Activated CD4-positive, CD25-positive, alpha-beta regulatory T cell treated with anti-CD3 and anti-CD28 coated beads, Interleukin-2, amount 50 U/mL, for 16 hours (primary cell): Measurements from ENCODE around the gene SOX12.
A peak's percentile ranks its signal among the peaks of the same experiment; 100 is the strongest.
"Not testable (repeated sequence)": the region's sequence is repeated elsewhere in the genome, so short reads cannot be mapped to it uniquely, and the experiment has no call there.

ENCODE experiments used
- DNase-seq: peaks from one replicate; pipeline ENCODE4 v3.0.0-alpha.2; 2020; ENCODE audit warnings: low read depth, low spot score

SOX12 gene

DNA sequence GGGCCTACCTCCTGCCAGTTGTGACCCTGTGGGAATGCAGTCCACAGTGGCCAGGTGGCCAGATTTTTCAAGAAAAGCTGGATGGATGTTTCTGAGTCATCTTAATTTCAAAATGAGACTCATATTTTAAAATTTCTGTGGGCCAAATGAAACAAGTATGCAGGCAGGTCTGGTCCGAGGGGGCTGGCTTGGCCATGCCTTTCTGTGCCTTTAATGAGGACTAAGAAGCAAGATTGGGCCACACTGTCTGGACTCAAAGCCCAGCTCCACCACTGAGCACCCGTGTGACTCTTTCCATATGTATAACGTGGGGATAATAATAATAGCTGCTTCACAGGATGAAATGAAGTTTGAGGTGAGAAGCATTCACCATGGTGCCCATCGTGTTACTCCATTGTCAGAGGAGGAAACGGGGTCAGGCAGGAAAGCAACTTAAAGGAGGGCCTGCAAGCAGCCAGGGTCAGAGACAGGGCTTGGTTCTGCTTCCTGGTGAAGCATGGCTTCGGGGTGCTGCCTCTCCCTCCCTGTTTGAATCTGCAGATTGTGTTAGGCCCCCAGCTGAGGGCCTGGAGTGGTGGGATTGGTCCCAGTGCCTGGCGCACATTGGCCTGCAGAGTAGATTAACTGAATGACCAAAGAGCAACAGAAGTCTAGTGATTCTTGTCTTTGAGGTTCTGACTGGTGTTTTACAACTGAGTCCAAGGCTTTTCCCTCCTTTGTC, 3.8 kb downstream of the SOX12 start:
- no peak for DNase-seq

DNA sequence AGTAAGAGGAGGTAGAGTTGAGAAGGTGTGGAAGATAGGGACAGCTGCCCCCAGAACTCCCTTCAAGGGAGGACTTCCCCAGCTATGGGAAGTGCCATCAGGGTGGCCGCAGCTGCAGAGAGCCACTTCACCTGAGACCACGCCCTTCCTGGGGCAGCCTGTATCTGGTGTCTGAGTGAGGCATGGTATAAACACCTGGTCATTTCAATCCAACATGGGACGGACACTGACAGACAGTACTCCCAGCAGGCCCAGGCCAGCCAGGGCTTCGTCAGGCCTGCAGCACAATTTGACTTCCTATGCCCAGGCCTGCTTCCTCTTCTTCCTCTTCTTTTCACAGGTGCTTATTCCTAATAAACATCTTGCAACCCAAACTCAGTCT, 4.5 kb downstream of the SOX12 start:
- no peak for DNase-seq

GRCh38 chr20:330233-331149, 5.1 kb downstream of the SOX12 start:
- peak; percentile 30 for DNase-seq

DNA sequence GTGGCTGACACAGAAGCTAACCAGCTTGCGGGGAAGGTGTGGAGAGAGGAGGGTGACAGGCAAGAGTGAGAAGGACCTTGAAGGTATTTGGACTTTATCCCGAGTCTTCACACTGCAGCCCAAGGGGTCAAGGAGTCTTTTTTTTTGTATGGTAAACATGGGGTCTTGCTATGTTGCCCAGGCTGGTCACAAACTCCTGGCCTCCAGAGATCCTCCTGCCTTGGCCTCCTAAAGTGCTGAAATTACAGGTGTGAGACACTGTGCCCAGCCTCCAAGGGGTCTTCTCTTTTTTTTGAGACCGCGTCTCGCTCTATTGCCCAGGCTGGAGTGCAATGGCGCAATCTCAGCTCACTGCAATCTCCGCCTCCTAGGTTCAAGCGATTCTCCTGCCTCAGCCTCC, 9.2 kb downstream of the SOX12 start:
- no peak for DNase-seq

DNA sequence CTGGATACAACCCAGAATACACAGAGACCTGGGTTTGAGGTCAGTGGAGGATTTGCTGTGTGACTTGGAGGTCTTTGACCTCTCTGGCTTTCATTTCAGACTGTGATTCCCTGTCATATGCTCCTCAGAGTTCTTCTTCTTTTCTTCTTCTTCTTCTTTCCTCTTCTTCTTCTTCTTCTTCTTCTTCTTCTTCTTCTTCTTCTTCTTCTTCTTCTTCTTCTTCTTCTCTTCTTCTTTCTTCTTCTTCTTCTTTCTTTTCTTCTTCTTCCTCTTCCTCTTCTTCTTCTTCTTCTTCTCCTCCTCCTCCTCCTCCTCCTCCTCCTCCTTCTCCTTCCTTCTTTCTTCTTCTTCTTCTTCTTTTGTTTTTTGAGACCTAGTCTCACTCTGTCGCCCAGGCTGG, 10.7 kb downstream of the SOX12 start:
- DNase-seq, result not testable (repeated sequence)

DNA sequence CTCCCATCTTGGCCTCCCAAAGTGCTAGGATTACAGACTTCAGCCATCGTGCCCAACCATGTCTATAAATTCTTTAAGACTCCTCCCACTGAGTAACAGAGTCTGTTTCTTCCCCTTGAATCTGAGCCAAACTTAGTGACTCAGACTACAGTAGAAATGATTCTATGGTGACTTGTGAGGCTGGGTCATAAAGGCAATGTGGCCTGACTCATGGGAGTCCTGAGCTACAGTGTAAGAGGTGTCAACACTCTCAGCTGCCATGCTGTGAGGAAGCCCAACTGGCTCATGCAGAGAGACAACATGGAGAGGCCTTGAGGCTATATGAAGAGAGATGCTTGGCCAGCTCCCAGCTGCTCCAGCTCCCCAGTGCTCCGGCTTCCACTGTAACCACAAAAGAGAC, 16.3 kb downstream of the SOX12 start:
- DNase-seq, result no peak

DNA sequence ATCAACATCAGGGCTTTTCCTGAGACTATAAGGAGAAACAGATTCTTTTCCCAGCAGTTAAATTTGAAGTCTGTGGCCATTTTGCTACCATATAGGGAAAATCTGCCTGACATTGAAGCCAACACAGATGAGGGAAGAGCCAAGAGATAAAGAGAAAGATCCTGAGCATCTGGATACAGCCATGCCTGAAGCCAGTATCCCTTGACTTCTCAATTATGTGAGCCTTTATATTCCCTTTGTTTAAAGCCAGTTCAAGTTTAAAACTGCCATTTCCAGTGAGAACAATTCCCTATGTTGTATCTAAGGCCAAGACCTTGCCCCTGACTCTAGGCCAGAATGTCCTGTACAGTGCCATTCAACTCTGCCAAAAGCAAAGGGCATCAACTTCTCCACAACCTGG, 17.8 kb downstream of the SOX12 start:
- DNase-seq, result no peak

GRCh38 chr20:346033-346639, 20.8 kb downstream of the SOX12 start:
- DNase-seq, result no peak

DNA sequence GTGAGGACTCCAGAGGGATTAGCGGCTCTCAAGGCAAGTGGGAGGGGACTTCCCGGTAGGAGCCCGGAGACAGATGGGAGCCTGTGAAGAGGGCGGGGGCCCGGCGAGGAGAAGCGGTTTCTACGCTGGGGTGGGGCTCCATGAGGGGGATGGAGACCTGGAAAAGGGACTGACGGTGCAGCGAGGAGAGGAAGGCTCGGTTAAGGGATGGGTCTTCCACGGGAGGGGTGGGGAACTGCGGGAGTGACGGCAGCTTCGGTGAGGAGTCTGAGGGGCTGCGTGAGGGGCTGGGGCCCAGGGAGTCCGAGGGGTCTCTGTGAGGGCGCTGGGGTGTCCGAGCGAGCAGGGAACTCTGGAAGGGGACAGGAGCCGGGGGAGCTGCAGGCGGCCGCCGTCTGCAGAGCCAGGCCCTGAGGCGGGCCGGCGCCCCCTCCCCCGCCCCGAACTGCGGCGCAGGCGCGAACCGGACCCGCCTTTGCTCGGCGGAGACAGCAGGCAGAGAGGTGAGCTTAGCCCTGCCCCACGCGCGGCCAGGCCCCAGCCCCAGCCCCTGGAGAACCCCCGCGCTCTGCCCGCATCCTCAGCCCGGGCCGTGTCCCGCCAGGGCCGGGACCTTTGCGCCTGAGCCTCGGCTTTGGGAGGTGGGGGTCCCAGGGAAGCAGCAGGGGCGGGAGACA, 21.4 kb downstream of the SOX12 start, which contains the start of gene NRSN2:
NRSN2 (plus strand) TSS at position 472 of the 677 bp plus-strand sequence. CDS start 2,533 bp downstream, outside the sequence.
- DNase-seq, result no peak

GRCh38 chr20:347317-347639, 21.9 kb downstream of the SOX12 start:
- no peak for DNase-seq

GRCh38 chr20:347640-348484, 22.5 kb downstream of the SOX12 start:
- DNase-seq, result peak; percentile 26

DNA sequence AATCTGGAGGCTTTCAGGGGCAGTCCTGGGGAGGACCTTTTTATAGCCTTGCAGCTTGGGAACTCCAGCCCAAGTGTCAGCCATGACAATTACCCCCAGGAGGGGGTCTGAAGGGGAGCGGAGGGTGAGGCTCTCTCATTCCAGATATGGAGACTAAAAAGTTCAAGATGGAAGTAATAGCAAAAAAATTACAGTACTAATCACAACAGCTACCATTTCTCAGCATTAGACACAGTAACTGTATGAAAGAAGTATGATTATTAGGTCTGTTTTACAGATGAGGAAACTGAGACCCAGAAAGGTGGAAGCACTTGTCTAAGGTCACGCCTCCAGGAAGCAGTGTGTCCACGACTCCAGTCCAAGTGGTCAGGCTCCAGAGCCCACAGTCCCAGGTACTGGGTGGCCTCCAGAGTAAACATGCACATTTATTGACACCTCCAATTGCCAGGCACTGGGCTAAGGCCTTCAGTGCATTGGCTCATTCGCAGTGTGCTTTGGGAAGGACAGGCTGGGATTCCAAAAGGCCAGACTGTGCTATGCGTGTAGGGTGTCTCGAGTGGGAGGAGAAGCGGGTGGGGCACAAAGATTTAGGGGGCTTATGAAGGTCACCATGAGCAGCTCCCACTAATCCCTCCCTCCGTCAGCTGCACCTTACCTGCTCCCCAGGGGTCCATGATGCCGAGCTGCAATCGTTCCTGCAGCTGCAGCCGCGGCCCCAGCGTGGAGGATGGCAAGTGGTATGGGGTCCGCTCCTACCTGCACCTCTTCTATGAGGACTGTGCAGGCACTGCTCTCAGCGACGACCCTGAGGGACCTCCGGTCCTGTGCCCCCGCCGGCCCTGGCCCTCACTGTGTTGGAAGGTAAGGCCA, 23.9 kb downstream of the SOX12 start:
- DNase-seq, result no peak

GRCh38 chr20:353166-353565, 27.8 kb downstream of the SOX12 start:
- no peak for DNase-seq

DNA sequence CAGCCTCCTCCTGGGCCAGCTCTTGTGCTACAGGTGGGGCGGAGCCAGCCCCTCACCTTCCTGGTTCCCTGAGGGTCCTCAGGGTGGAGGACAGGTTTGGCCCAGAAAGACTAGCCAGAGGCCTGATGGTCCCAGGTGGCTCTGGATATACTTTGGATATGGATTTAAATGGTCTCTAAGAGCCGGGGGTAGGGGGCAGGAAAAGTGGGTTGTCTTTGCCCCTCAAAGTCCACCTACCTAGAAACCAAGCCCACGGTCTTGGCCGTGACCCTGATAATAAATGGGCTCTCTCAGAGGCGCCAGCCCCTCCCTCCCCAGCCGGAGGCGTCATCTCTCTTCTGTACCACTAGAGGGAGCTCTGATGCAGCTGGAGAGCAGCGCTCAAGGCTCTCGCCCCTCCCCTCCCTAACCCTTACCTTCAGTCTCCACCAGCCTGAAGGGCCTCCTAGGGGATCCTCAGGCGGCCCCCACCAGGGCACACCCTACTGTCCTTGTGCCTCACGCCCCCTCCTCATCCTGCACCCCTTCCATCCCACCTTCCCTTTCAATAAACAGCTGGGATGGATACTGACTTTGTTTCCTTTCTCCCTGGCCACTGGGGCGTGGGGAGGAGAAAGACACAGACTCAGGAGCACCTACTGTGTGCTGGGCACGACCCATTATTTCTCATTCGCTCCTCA, 29.1 kb downstream of the SOX12 start:
- peak; percentile 64 for DNase-seq

GRCh38 chr20:356154-356553, 30.8 kb downstream of the SOX12 start:
- DNase-seq, result not testable (repeated sequence)

- DNase-seq, result no peak
Measured at GRCh38 chr20:356745-357144, 31.4 kb downstream of the SOX12 start.

- DNase-seq, result no peak
Measured at GRCh38 chr20:358891-359555, 33.7 kb downstream of the SOX12 start.

DNA sequence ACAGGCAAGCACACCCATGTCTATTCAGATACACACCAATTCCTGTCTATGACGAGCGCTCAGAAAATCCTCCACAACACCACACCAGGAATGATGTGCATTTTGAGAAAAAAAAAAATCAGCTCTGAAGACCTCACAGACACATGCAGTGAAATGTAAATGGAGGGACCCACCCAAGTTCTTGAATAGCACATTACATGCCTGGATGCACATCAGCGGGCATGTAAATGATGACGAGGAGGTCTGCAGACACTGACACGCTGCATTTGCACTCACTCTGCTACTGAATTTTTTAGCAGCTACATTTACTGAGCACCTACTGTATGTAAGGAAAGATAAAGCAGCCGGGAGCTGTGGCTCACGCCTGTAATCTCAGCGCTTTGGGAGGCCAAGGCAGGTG, 36.2 kb downstream of the SOX12 start:
- no peak for DNase-seq
